ENCODE measurements around the gene COL5A1. TPM values are rescaled to one million over a fixed set of nuclear protein-coding genes. Genes with fewer than 3 reads are reported as not detected.

COL5A1 gene
- total and polyA plus RNA-seq, 11 donors = 7.6 to 91.3 (median 13.4) TPM

- Histone ChIP-seq H3K4me1 (peaks cover 0 to 30% (median 7%) of the 10 kb centered on the region in 12 donors), H3K27ac (no peak overlapping the region), H3K36me3 (peaks cover 0 to 54% (median 12%) of the 10 kb centered on the region in 9 donors), H3K27me3 (no peaks in the 10 kb centered on the region), H3K4me3 (no peak overlapping the region), H3K9me3 (no peaks in the 10 kb centered on the region)
- WGBS, 4 donors = 88 to 93% (median 89%) methylated on average over 8 of the region's 8 CpGs
- intact Hi-C loops (cut with DNase I) = loop anchor here (1.0 to 10.0 kb wide), 9 partner anchors 115 to 635 kb away; no protein-coding TSS in a partner anchor
- DNase-seq = no peak
- ATAC-seq = no peak
- no peak for TF ChIP-seq POLR2A (IDR thresholded peaks at IDR 0.05)
- TF ChIP-seq, protein P1, sequence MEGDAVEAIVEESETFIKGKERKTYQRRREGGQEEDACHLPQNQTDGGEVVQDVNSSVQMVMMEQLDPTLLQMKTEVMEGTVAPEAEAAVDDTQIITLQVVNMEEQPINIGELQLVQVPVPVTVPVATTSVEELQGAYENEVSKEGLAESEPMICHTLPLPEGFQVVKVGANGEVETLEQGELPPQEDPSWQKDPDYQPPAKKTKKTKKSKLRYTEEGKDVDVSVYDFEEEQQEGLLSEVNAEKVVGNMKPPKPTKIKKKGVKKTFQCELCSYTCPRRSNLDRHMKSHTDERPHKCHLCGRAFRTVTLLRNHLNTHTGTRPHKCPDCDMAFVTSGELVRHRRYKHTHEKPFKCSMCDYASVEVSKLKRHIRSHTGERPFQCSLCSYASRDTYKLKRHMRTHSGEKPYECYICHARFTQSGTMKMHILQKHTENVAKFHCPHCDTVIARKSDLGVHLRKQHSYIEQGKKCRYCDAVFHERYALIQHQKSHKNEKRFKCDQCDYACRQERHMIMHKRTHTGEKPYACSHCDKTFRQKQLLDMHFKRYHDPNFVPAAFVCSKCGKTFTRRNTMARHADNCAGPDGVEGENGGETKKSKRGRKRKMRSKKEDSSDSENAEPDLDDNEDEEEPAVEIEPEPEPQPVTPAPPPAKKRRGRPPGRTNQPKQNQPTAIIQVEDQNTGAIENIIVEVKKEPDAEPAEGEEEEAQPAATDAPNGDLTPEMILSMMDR (IDR thresholded peaks at IDR 0.05) = no peak
Observed at GRCh38 chr9:134779640-134780039, 138.0 kb downstream of the COL5A1 start.

- Histone ChIP-seq H3K4me1 (peaks cover 0 to 40% (median 19%) of the 10 kb centered on the region in 12 donors), H3K27me3 (no peaks in the 10 kb centered on the region), H3K4me3 (no peak overlapping the region), H3K36me3 (peaks cover 0 to 43% (median 8%) of the 10 kb centered on the region in 9 donors), H3K9me3 (no peaks in the 10 kb centered on the region), H3K27ac (no peak overlapping the region)
- 80 to 87% (median 86%) methylated on average over 17 to 28 of the region's 28 CpGs for WGBS, 4 donors
- DNase-seq = no peak
- no peak for ATAC-seq
- no peak for TF ChIP-seq POLR2A (IDR thresholded peaks at IDR 0.05)
- TF ChIP-seq, protein P1 (IDR thresholded peaks at IDR 0.05) = peak in 7 of 12 donors; percentile 7 to 37 (median 25)
- intact Hi-C loops (cut with DNase I) = loop anchor here in 6 of 10 donors (5.0 to 10.0 kb wide), 5 partner anchors 113 to 633 kb away; no protein-coding TSS in a partner anchor
Observed at GRCh38 chr9:134781591-134782302, 140.1 kb downstream of the COL5A1 start.

GRCh38 chr9:134782921-134783698, 141.5 kb downstream of the COL5A1 start:
- H3K27ac ChIP-seq = no peak overlapping the region
- no peak for TF ChIP-seq POLR2A (IDR thresholded peaks at IDR 0.05)
- TF ChIP-seq, protein P1 (IDR thresholded peaks at IDR 0.05) = no peak
- intact Hi-C loops (cut with DNase I) = loop anchor here in 6 of 10 donors (5.0 to 10.0 kb wide), 5 partner anchors 112 to 632 kb away; no protein-coding TSS in a partner anchor

GRCh38 chr9:134783699-134784039, 142.1 kb downstream of the COL5A1 start:
- intact Hi-C loops (cut with DNase I) = loop anchor here in 6 of 10 donors (5.0 to 10.0 kb wide), 5 partner anchors 111 to 631 kb away; no protein-coding TSS in a partner anchor
- WGBS, 4 donors = 76 to 85% (median 82%) methylated on average over 11 to 12 of the region's 12 CpGs
- no peak overlapping the region for H3K27ac ChIP-seq

More at GRCh38 chr9:134782921-134783698, 141.5 kb downstream of the COL5A1 start:
- 82 to 85% (median 83%) methylated on average over 32 to 33 of the region's 33 CpGs for WGBS, 4 donors
- H3K4me3 ChIP-seq = no peak overlapping the region
- peaks cover 0 to 37% (median 10%) of the 10 kb centered on the region in 9 donors for H3K36me3 ChIP-seq
- no peaks in the 10 kb centered on the region for H3K27me3 ChIP-seq
- no peaks in the 10 kb centered on the region for H3K9me3 ChIP-seq
- DNase-seq (no peak), ATAC-seq (no peak)
- peaks cover 0 to 40% (median 19%) of the 10 kb centered on the region in 12 donors for H3K4me1 ChIP-seq

More at GRCh38 chr9:134783699-134784039, 142.1 kb downstream of the COL5A1 start:
- Histone ChIP-seq H3K4me3 (no peak overlapping the region), H3K9me3 (no peaks in the 10 kb centered on the region), H3K36me3 (peaks cover 0 to 35% (median 10%) of the 10 kb centered on the region in 9 donors), H3K4me1 (peaks cover 0 to 38% (median 18%) of the 10 kb centered on the region in 12 donors), H3K27me3 (no peaks in the 10 kb centered on the region)
- ATAC-seq (peak in 1 of 4 donors; percentile 18), DNase-seq (peak in 1 of 5 donors; percentile 63)
- TF ChIP-seq, protein P1 (IDR thresholded peaks at IDR 0.05) = no peak
- no peak for TF ChIP-seq POLR2A (IDR thresholded peaks at IDR 0.05)

Measured in heart left ventricle (tissue), 16 donors.